Measurements from ENCODE around the gene PXYLP1.
A peak's percentile ranks its signal among the peaks of the same experiment; 100 is the strongest.

Gene PXYLP1

GRCh38 chr3:141330235-141330634 is 98.6 kb downstream of the PXYLP1 start:
- H3K4me2 ChIP-seq (ENCODE audit: low read depth, low read length, poor library complexity, severe bottlenecking), result no peak overlapping the region
- H2AFZ ChIP-seq (ENCODE audit: low read length), result peak overlapping the region; percentile 59; the same call in 1 of the 2 replicates
- H3K4me1 ChIP-seq (ENCODE audit: insufficient read depth, low read length, poor library complexity, severe bottlenecking), result peaks cover 17% of the 10 kb centered on the region
- no peaks in the 10 kb centered on the region for H3K27me3 ChIP-seq (ENCODE audit: insufficient read depth, low read length, poor library complexity, severe bottlenecking)
- H3F3A ChIP-seq (ENCODE audit: low read depth), result no peaks in the 10 kb centered on the region
- H3K9me2 ChIP-seq (replicated peaks; ENCODE audit: low read depth, low read length), result no peaks in the 10 kb centered on the region
- no peak for TF ChIP-seq EZH2phosphoT487 (IDR thresholded peaks at IDR 0.05; ENCODE audit: borderline replicate concordance)
- TF ChIP-seq CTCF (conservative IDR thresholded peaks at IDR 0.05; ENCODE audit: low read length), result no peak
- no peaks in the 10 kb centered on the region for H3K9me3 ChIP-seq (ENCODE audit: insufficient read depth, low read depth, low read length)
- no peaks in the 10 kb centered on the region for H4K20me1 ChIP-seq (ENCODE audit: insufficient read depth, low read length, poor library complexity, severe bottlenecking)
- no peak overlapping the region for H3K4me3 ChIP-seq (ENCODE audit: low read length, poor library complexity, severe bottlenecking)
- H3K9ac ChIP-seq (ENCODE audit: low read depth, low read length, poor library complexity, severe bottlenecking), result no peak overlapping the region
- no peaks in the 10 kb centered on the region for H3K79me2 ChIP-seq (ENCODE audit: insufficient read depth, low read length)
- H3K36me3 ChIP-seq (ENCODE audit: insufficient read depth, low read length), result no peaks in the 10 kb centered on the region

GRCh38 chr3:141330718-141331376 is 99.2 kb downstream of the PXYLP1 start:
- Histone ChIP-seq H3K9ac (ENCODE audit: low read depth, low read length, poor library complexity, severe bottlenecking) (no peak overlapping the region), H2AFZ (ENCODE audit: low read length) (peak overlapping the region; percentile 59), H4K20me1 (ENCODE audit: insufficient read depth, low read length, poor library complexity, severe bottlenecking) (no peaks in the 10 kb centered on the region), H3K9me2 (replicated peaks; ENCODE audit: low read depth, low read length) (no peaks in the 10 kb centered on the region), H3K9me3 (ENCODE audit: insufficient read depth, low read depth, low read length) (no peaks in the 10 kb centered on the region), H3K4me3 (ENCODE audit: low read length, poor library complexity, severe bottlenecking) (no peak overlapping the region), H3K79me2 (ENCODE audit: insufficient read depth, low read length) (no peaks in the 10 kb centered on the region), H3K4me1 (ENCODE audit: insufficient read depth, low read length, poor library complexity, severe bottlenecking) (peaks cover 11% of the 10 kb centered on the region), H3F3A (ENCODE audit: low read depth) (no peaks in the 10 kb centered on the region), H3K36me3 (ENCODE audit: insufficient read depth, low read length) (no peaks in the 10 kb centered on the region), H3K4me2 (ENCODE audit: low read depth, low read length, poor library complexity, severe bottlenecking) (no peak overlapping the region), H3K27me3 (ENCODE audit: insufficient read depth, low read length, poor library complexity, severe bottlenecking) (no peaks in the 10 kb centered on the region)
- no peak for TF ChIP-seq CTCF (conservative IDR thresholded peaks at IDR 0.05; ENCODE audit: low read length)
- TF ChIP-seq EZH2phosphoT487 (IDR thresholded peaks at IDR 0.05; ENCODE audit: borderline replicate concordance), result no peak

DNA sequence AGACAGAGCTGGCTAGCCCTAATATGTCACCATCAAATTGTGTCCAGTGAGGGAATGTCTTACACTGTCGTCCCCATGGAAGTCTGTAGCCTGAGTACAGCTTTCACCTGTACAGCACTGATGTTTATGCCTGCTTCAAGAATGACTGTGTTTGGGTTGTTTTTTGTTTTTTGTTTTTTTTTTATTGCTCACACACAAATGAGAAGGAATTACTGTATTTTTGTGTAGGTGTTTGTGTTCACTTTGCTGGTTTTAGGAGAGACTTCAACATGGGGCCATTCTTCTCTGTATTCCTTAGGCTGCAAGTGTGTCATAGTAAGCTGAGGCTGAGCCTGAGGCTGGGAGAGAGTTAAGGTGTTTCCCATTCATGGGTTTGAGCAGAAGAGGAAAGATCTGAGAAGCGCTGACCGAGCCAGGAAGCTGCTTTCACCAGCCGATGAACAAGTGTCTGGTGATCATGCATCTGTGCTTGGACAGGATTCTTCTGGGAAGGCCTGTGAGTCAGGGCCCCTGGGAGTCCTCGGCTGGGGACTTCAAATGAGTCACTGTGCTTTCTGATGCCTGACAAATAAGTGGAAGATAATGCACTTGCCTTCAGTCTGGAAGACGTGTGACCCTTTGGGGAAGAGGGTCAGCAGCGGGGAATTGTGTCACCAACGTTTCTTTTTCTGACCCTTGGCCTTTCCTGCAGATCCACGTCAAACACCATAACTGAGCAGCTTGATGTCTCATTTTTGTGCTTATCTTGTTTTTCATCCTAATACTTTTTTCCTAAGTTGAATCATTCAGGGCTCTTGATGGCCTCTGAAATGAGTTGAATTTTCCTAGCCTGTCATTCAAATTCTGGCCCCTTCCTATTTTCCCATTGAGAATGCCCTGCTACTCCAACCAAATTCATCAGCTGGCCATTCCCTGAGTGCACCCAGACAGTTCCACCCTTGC is 100.0 kb downstream of the PXYLP1 start:
- H3K4me1 ChIP-seq (ENCODE audit: insufficient read depth, low read length, poor library complexity, severe bottlenecking), result peaks cover 3% of the 10 kb centered on the region
- H3K4me3 ChIP-seq (ENCODE audit: low read length, poor library complexity, severe bottlenecking), result no peak overlapping the region
- H3K36me3 ChIP-seq (ENCODE audit: insufficient read depth, low read length), result no peaks in the 10 kb centered on the region
- H4K20me1 ChIP-seq (ENCODE audit: insufficient read depth, low read length, poor library complexity, severe bottlenecking), result no peaks in the 10 kb centered on the region
- H3K79me2 ChIP-seq (ENCODE audit: insufficient read depth, low read length), result no peaks in the 10 kb centered on the region
- H3K9ac ChIP-seq (ENCODE audit: low read depth, low read length, poor library complexity, severe bottlenecking), result no peak overlapping the region
- H3F3A ChIP-seq (ENCODE audit: low read depth), result no peaks in the 10 kb centered on the region
- H3K27me3 ChIP-seq (ENCODE audit: insufficient read depth, low read length, poor library complexity, severe bottlenecking), result no peaks in the 10 kb centered on the region
- no peak overlapping the region for H2AFZ ChIP-seq (ENCODE audit: low read length)
- H3K9me2 ChIP-seq (replicated peaks; ENCODE audit: low read depth, low read length), result no peaks in the 10 kb centered on the region
- TF ChIP-seq CTCF (conservative IDR thresholded peaks at IDR 0.05; ENCODE audit: low read length) (no peak), EZH2phosphoT487 (IDR thresholded peaks at IDR 0.05; ENCODE audit: borderline replicate concordance) (no peak)
- H3K9me3 ChIP-seq (ENCODE audit: insufficient read depth, low read depth, low read length), result no peaks in the 10 kb centered on the region
- no peak overlapping the region for H3K4me2 ChIP-seq (ENCODE audit: low read depth, low read length, poor library complexity, severe bottlenecking)

All from Loucy (cell line).